Prostate gland (tissue), 2 donors: ENCODE results near the gene SLC25A29. TPM values are rescaled to one million over a fixed set of nuclear protein-coding genes. Genes with fewer than 3 reads are reported as not detected.
A peak's percentile ranks its signal among the peaks of the same experiment; 100 is the strongest.

Source experiments
- DNase-seq: peaks from one replicate; pipeline ENCODE4 v3.0.0-alpha.2; 2019; ENCODE audit warnings: low spot score
- H3K27ac ChIP-seq, 2 donors: fragments of 200-600 bp; sonication (generic); 2 replicates each; pipeline ENCODE4 v1.5.1; 2017 to 2019
- H3K27me3 ChIP-seq: fragments of 200-600 bp; sonication (generic); replicated peaks from 2 replicates; pipeline ENCODE4 v1.5.1; 2019; ENCODE audit not compliant: insufficient read depth
- H3K36me3 ChIP-seq, 2 donors: fragments of 200-600 bp; sonication (generic); 1 replicate in 1 of 2; 2 replicates in 1 of 2; pipeline versions ENCODE4 v1.5.1 to v1.8.1; 2017 to 2019
- H3K4me1 ChIP-seq: fragments of 200-600 bp; sonication (generic); replicated peaks from 2 replicates; pipeline ENCODE4 v1.5.1; 2019
- H3K4me3 ChIP-seq, 2 donors: fragments of 200-600 bp; sonication (generic); 2 replicates each; pipeline ENCODE4 v1.5.1; 2017 to 2019
- H3K9me3 ChIP-seq: fragments of 200-600 bp; sonication (generic); 2 replicates; pipeline ENCODE4 v1.5.1; 2017
- POLR2A ChIP-seq: fragments of 450-650 bp; IDR thresholded peaks from one replicate; pipeline ENCODE4 v1.6.1; 2016; ENCODE audit warnings: antibody characterized with exemption, mild to moderate bottlenecking
- POLR2AphosphoS5 ChIP-seq: sonication (generic); formaldehyde crosslinking; IDR thresholded peaks from one replicate; pipeline ENCODE4 v1.6.1; 2017; ENCODE audit warnings: antibody characterized with exemption
- WGBS: methylation state at CpG from one replicate; pipeline ENCODE4 v1.1.5; 2018; 5-methylcytosine and 5-hydroxymethylcytosine counted together
- intact Hi-C: fragments of 100-400 bp; cut with DNase I; formaldehyde crosslinking; loops from one replicate; pipeline ENCODE4 v1.14.2; 2022
- total RNA-seq, 2 donors: library from RNA; depleted of rRNA; stranded (reverse); fragments of >200 nt; gene quantifications; one replicate each; pipeline ENCODE4 v1.1.0, GENCODE V29; 2016
- TF ChIP-seq, protein P1 (sequence below), 4 experiments: fragments of 200-600 bp in 2 of 4; fragments of 450-650 bp in 2 of 4; sonication (generic) in 2 of 4; IDR thresholded peaks; 1 replicate in 3 of 4; 2 replicates in 1 of 4; pipeline ENCODE4 v1.5.1; 2016 to 2019; ENCODE audit warnings: antibody characterized with exemption in 4 of 4, mild to moderate bottlenecking in 2 of 4, moderate library complexity in 2 of 4

SLC25A29 gene
- total RNA-seq, 2 donors from 2014 or later: 147 to 169 TPM

DNA sequence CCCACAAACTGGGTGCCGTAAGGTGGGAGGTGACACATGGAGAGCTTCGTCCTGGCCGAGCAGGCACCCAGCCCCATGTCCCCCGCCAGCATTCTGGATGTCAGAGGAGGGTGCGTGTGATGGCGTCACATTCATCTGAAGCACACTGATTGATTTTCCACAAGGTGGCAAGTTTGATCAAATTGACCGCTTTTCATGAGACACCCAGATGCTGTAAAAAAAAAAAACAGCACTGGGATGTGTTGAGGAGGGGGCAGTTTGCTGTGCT is 24.2 kb downstream of the SLC25A29 start:
- Histone ChIP-seq H3K4me3 (no peak overlapping the region), H3K27me3 (no peaks in the 10 kb centered on the region), H3K9me3 (no peaks in the 10 kb centered on the region), H3K4me1 (peaks cover 13% of the 10 kb centered on the region), H3K36me3 (no peaks in the 10 kb centered on the region), H3K27ac (peak overlapping the region in 1 of 2 donors; percentile 2)
- intact Hi-C loops: no loop called here
- DNase-seq: no peak
- WGBS: 86% methylated on average over 7 of the region's 7 CpGs
- TF ChIP-seq, protein P1, sequence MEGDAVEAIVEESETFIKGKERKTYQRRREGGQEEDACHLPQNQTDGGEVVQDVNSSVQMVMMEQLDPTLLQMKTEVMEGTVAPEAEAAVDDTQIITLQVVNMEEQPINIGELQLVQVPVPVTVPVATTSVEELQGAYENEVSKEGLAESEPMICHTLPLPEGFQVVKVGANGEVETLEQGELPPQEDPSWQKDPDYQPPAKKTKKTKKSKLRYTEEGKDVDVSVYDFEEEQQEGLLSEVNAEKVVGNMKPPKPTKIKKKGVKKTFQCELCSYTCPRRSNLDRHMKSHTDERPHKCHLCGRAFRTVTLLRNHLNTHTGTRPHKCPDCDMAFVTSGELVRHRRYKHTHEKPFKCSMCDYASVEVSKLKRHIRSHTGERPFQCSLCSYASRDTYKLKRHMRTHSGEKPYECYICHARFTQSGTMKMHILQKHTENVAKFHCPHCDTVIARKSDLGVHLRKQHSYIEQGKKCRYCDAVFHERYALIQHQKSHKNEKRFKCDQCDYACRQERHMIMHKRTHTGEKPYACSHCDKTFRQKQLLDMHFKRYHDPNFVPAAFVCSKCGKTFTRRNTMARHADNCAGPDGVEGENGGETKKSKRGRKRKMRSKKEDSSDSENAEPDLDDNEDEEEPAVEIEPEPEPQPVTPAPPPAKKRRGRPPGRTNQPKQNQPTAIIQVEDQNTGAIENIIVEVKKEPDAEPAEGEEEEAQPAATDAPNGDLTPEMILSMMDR (IDR thresholded peaks at IDR 0.05): no peak
- TF ChIP-seq POLR2A (no peak), POLR2AphosphoS5 (no peak)

DNA sequence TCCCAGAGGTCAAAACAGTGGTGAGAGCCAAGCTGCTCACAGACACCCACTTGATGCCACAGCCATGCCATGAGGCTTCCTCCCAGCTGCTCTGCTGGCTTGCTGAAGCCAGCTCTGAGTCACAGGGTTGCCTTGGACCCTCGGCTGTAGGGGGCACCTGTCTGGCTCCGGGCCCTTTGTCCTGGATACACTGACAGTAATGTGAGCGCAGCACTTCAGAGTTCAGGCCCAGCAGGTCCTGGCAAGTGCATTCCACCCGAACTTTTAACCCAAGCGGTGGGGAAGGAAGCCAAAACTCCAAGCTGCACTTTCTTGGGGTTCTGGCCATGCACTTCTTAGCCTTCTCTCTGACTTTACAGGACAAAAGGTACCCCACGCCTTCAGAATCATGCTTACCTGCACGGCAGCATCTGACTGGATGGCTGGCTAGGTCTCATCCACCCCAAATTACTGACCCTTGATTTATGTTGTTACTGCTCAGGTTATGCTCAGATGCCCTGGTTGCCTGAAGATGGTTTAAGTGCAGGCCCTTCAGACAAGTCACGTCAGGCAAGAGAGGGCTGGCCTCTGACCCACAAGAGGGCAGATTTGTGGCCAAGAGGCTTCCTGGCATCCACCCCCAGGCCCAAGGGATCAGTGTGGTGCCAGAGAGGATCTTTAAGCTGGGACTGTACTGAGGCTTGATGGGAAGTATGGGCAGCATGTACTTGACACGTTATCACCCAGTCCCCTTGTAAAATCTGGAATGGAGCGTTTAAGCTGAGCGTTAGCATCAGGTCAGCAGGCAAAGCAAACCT is 24.8 kb downstream of the SLC25A29 start:
- peak overlapping the region in 1 of 2 donors; percentile 2 for H3K27ac ChIP-seq
- no peaks in the 10 kb centered on the region for H3K27me3 ChIP-seq
- H3K4me1 ChIP-seq: peaks cover 13% of the 10 kb centered on the region
- H3K36me3 ChIP-seq: no peaks in the 10 kb centered on the region
- intact Hi-C loops: no loop called here
- no peaks in the 10 kb centered on the region for H3K9me3 ChIP-seq
- no peak for TF ChIP-seq POLR2AphosphoS5
- TF ChIP-seq POLR2A: no peak
- TF ChIP-seq, protein P1 (IDR thresholded peaks at IDR 0.05): no peak
- DNase-seq: no peak
- no peak overlapping the region for H3K4me3 ChIP-seq
- WGBS: 35% methylated on average over 11 of the region's 11 CpGs

DNA sequence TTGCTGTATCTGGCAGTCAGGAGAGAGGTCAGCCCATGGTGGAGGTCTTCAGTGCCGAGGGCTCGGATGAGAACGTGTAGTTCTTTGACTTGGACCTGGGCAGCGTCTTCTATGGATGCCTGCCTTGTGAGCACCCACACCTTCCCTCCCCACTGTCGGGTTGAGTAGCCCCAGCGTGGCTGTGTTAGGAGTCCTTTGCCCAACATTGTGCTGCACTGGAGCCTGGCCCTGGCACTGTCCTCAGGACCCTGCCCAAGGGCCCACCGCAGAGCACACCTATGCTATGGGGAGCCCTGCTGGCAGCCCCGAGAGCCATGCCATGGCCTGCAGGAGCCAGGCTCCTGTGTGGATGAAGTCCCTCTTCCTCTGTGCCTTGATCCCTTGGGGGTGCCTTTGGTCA is 26.7 kb downstream of the SLC25A29 start:
- Histone ChIP-seq H3K27me3 (no peaks in the 10 kb centered on the region), H3K4me3 (no peak overlapping the region), H3K4me1 (peaks cover 13% of the 10 kb centered on the region), H3K9me3 (no peaks in the 10 kb centered on the region), H3K27ac (no peak overlapping the region), H3K36me3 (no peaks in the 10 kb centered on the region)
- intact Hi-C loops: no loop called here
- 91% methylated on average over 8 of the region's 8 CpGs for WGBS
- DNase-seq: no peak
- TF ChIP-seq, protein P1 (IDR thresholded peaks at IDR 0.05): no peak
- TF ChIP-seq POLR2A: no peak
- TF ChIP-seq POLR2AphosphoS5: no peak

DNA sequence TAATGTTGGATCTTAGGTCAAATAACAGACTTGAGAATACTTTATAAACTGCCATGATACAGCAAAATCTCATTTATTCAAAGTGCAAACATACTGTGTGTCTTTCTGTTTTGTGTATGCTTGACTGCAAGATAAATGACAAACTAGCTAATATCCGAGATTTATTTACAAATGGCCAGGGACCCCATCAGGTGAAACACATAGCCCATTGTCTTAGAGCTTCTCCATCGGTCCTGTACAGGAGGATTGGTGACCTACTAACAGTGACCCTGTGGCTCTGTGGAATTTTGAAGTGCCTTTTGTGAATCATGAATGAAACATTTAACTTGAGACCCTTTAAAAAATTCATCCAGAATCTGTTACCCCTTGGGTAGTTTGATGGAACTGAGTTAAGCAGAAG is 27.1 kb downstream of the SLC25A29 start:
- 80% methylated on average over 2 of the region's 2 CpGs for WGBS
- no peak for TF ChIP-seq POLR2AphosphoS5
- TF ChIP-seq, protein P1 (IDR thresholded peaks at IDR 0.05): no peak
- TF ChIP-seq POLR2A: no peak
- no peaks in the 10 kb centered on the region for H3K9me3 ChIP-seq
- no peaks in the 10 kb centered on the region for H3K27me3 ChIP-seq
- H3K27ac ChIP-seq: no peak overlapping the region
- no peak overlapping the region for H3K4me3 ChIP-seq
- no peak for DNase-seq
- intact Hi-C loops: no loop called here
- H3K36me3 ChIP-seq: no peaks in the 10 kb centered on the region
- peaks cover 13% of the 10 kb centered on the region for H3K4me1 ChIP-seq

DNA sequence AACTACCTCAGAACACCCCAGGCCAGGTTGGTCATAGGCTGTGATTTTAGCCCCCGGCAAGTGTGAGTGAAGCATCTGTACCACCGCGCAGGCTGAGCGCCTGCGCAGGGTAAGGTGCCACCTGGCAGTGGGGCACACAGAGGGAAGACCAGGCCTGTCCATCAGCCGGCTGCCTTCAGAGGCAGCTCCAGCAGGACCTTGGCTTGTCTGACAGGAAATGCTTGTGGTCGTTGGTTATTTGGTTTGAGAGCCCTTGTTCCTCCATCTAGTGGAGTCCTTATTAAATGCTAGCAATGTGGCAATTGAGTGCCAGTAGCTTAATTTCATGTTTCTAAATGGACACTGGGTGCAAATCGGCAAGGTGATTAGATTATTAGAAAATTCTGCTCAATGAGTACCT is 27.5 kb downstream of the SLC25A29 start:
- H3K4me1 ChIP-seq: peaks cover 13% of the 10 kb centered on the region
- H3K27me3 ChIP-seq: no peaks in the 10 kb centered on the region
- WGBS: 46% methylated on average over 8 of the region's 8 CpGs
- H3K9me3 ChIP-seq: no peaks in the 10 kb centered on the region
- H3K4me3 ChIP-seq: no peak overlapping the region
- H3K27ac ChIP-seq: no peak overlapping the region
- TF ChIP-seq POLR2AphosphoS5 (no peak), POLR2A (no peak)
- TF ChIP-seq, protein P1 (IDR thresholded peaks at IDR 0.05): peak in 1 of 4 experiments; percentile 19
- DNase-seq: peak; percentile 47
- intact Hi-C loops: no loop called here
- H3K36me3 ChIP-seq: no peaks in the 10 kb centered on the region
